DMS79 (cell line): ENCODE measurements around the gene NHLRC1.

ENCODE experiments used
- DNase-seq: peaks from one replicate; lab custom pipeline; 2025; lab: John Stamatoyannopoulos, UW

Gene NHLRC1

GRCh38 chr6:18087396-18088165 lies 34.9 kb downstream of the NHLRC1 start:
- DNase-seq, result no peak

- DNase-seq, result no peak
Observed at GRCh38 chr6:18081025-18081668, 41.3 kb downstream of the NHLRC1 start.

GRCh38 chr6:18080544-18080943 lies 41.9 kb downstream of the NHLRC1 start:
- no peak for DNase-seq

GRCh38 chr6:18078866-18079265 lies 43.6 kb downstream of the NHLRC1 start:
- DNase-seq, result no peak

GRCh38 chr6:18076231-18076630 lies 46.2 kb downstream of the NHLRC1 start:
- no peak for DNase-seq

- no peak for DNase-seq
Observed at GRCh38 chr6:18072841-18073240, 49.6 kb downstream of the NHLRC1 start.

GRCh38 chr6:18070486-18070885 lies 52.0 kb downstream of the NHLRC1 start:
- DNase-seq, result no peak
